Smooth muscle cell (in vitro differentiated cells): ENCODE data around the gene WDR27. TPM values are rescaled to one million over a fixed set of nuclear protein-coding genes. Genes with fewer than 3 reads are reported as not detected.

Experiments used
- DNase-seq: peaks from one replicate; lab custom pipeline; 2025; ENCODE audit not compliant: unreplicated experiment; lab: John Stamatoyannopoulos, UW
- H2AFZ ChIP-seq: fragments of 200-600 bp; sonication (generic); 2 replicates; pipeline ENCODE4 v1.6.0; 2016; ENCODE audit warnings: antibody characterized with exemption, low read depth, mild to moderate bottlenecking
- H3F3A ChIP-seq: fragments of 200-600 bp; sonication (generic); 2 replicates; pipeline ENCODE4 v1.6.0; 2017; ENCODE audit warnings: antibody characterized with exemption, low read depth
- H3K27ac ChIP-seq: fragments of 200-600 bp; sonication (generic); 2 replicates; pipeline ENCODE4 v1.5.1; 2016; ENCODE audit warnings: low read depth, mild to moderate bottlenecking
- H3K27me3 ChIP-seq: fragments of 200-600 bp; sonication (generic); 2 replicates; pipeline ENCODE4 v1.6.1; 2016; ENCODE audit warnings: low read depth, mild to moderate bottlenecking
- H3K36me3 ChIP-seq: fragments of 200-600 bp; sonication (generic); 2 replicates; pipeline ENCODE4 v1.5.1; 2016; ENCODE audit warnings: low read depth
- H3K4me1 ChIP-seq: fragments of 200-600 bp; sonication (generic); 2 replicates; pipeline ENCODE4 v1.5.1; 2016; ENCODE audit warnings: low read depth
- H3K4me2 ChIP-seq: fragments of 200-600 bp; sonication (generic); 2 replicates; pipeline ENCODE4 v1.6.0; 2016; ENCODE audit warnings: mild to moderate bottlenecking
- H3K4me3 ChIP-seq: fragments of 200-600 bp; sonication (generic); 2 replicates; pipeline ENCODE4 v1.5.1; 2016; ENCODE audit warnings: mild to moderate bottlenecking
- H3K79me2 ChIP-seq: fragments of 200-600 bp; sonication (generic); 2 replicates; pipeline ENCODE4 v1.6.0; 2016; ENCODE audit warnings: low read depth, mild to moderate bottlenecking
- H3K9ac ChIP-seq: fragments of 200-600 bp; sonication (generic); 2 replicates; pipeline ENCODE4 v1.6.0; 2016; ENCODE audit warnings: low read depth
- H3K9me3 ChIP-seq: fragments of 200-600 bp; sonication (generic); replicated peaks from 2 replicates; pipeline ENCODE4 v1.5.1; 2016; ENCODE audit warnings: low read depth
- H4K20me1 ChIP-seq: fragments of 200-600 bp; sonication (generic); 2 replicates; pipeline ENCODE4 v1.6.0; 2016; ENCODE audit warnings: low read depth
- CTCF ChIP-seq: fragments of 200-600 bp; sonication (generic); IDR thresholded peaks from 2 replicates; pipeline ENCODE4 v1.5.1; 2017; ENCODE audit warnings: borderline replicate concordance, mild to moderate bottlenecking, antibody characterized with exemption; ENCODE audit not compliant: insufficient read depth, poor library complexity, severe bottlenecking
- WGBS: methylation state at CpG from one replicate; pipeline ENCODE4 v1.1.7; 2016; ENCODE audit warnings: low lambda C conversion rate; 5-methylcytosine and 5-hydroxymethylcytosine counted together
- polyA plus RNA-seq: library from polyadenylated mRNA; unstranded; fragments of >200 nt; fragmentation: Nextera tagmentation; extraction: Ambion mirVana; gene quantifications from 2 replicates; pipeline ENCODE4 v1.2.1, GENCODE V29; 2016
- total RNA-seq: library from RNA; depleted of rRNA; stranded (reverse); fragments of >200 nt; gene quantifications from 2 replicates; pipeline ENCODE4 v1.2.3, GENCODE V29; 2014

WDR27 gene
- total and polyA plus RNA-seq, 2 experiments from 2014 or later: 26.0 to 47.0 TPM

- Histone ChIP-seq H3K4me3 (no peak overlapping the region), H3K27me3 (no peaks in the 10 kb centered on the region), H3K79me2 (no peaks in the 10 kb centered on the region), H2AFZ (no peak overlapping the region), H3K36me3 (peaks cover 4% of the 10 kb centered on the region), H3K9ac (no peak overlapping the region), H3K4me1 (no peaks in the 10 kb centered on the region), H3K4me2 (no peak overlapping the region), H3K27ac (no peak overlapping the region), H3F3A (no peaks in the 10 kb centered on the region), H4K20me1 (no peaks in the 10 kb centered on the region), H3K9me3 (no peaks in the 10 kb centered on the region)
- no peak for TF ChIP-seq CTCF
- no peak for DNase-seq
- 96% methylated on average over 11 of the region's 11 CpGs for WGBS
Measured at GRCh38 chr6:169632841-169633240, 69.0 kb downstream of the WDR27 start.

DNA sequence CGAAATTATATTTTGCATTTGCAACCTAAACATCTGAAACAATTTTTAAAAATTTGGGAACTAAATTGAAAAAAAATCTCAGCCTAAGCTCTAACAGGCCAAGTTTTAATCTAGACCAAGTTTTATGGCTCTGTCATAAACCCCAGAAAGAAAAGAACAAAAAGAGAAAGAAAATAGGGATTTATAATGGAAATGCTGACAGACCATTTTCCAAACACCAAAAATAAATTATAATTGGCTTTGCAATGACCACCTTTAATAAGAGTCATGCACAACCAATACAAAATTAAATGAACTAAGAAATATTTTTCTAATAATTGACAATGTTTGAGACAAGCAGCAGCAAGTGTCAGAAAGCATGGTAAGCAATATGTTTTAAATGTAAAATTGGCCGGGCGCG is 72.6 kb downstream of the WDR27 start:
- H3K4me3 ChIP-seq: no peak overlapping the region
- no peaks in the 10 kb centered on the region for H3K79me2 ChIP-seq
- H3K27ac ChIP-seq: no peak overlapping the region
- TF ChIP-seq CTCF: no peak
- WGBS: 72% methylated on average over 4 of the region's 4 CpGs
- H3K4me2 ChIP-seq: no peak overlapping the region
- no peak for DNase-seq
- H3K36me3 ChIP-seq: peaks cover 1% of the 10 kb centered on the region
- no peaks in the 10 kb centered on the region for H3K9me3 ChIP-seq
- no peaks in the 10 kb centered on the region for H3F3A ChIP-seq
- H3K4me1 ChIP-seq: no peaks in the 10 kb centered on the region
- H3K9ac ChIP-seq: no peak overlapping the region
- H4K20me1 ChIP-seq: no peaks in the 10 kb centered on the region
- no peaks in the 10 kb centered on the region for H3K27me3 ChIP-seq
- no peak overlapping the region for H2AFZ ChIP-seq

GRCh38 chr6:169627736-169628607 is 73.9 kb downstream of the WDR27 start:
- Histone ChIP-seq H4K20me1 (no peaks in the 10 kb centered on the region), H2AFZ (no peak overlapping the region), H3K4me3 (no peak overlapping the region), H3F3A (no peaks in the 10 kb centered on the region), H3K9me3 (no peaks in the 10 kb centered on the region), H3K4me1 (no peaks in the 10 kb centered on the region), H3K27me3 (no peaks in the 10 kb centered on the region), H3K79me2 (no peaks in the 10 kb centered on the region), H3K4me2 (no peak overlapping the region), H3K27ac (no peak overlapping the region), H3K9ac (no peak overlapping the region), H3K36me3 (no peaks in the 10 kb centered on the region)
- 83% methylated on average over 14 of the region's 14 CpGs for WGBS
- no peak for DNase-seq
- TF ChIP-seq CTCF: no peak

DNA sequence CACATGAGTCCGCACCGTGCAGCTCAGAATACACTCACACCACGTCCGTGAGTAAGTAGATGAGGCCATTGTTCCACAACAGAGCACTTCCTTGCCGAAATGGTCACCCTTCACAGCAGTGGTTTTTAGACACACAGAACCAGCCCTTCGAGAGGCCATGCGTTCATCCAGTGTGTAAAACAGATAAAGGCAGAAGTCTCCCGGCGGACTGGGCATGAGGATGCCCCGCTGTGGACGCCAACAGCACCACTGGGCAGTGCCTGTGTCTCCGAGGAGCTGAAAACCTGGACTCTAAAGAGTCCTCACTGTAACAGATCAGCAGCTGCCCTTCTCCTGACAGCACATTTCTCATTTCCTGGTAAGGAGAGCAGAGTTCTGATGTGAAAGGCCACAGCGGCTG is 75.2 kb downstream of the WDR27 start:
- Histone ChIP-seq H3K27ac (no peak overlapping the region), H3F3A (no peaks in the 10 kb centered on the region), H3K4me3 (no peak overlapping the region), H3K36me3 (no peaks in the 10 kb centered on the region), H3K4me1 (no peaks in the 10 kb centered on the region), H3K79me2 (no peaks in the 10 kb centered on the region), H4K20me1 (no peaks in the 10 kb centered on the region), H2AFZ (no peak overlapping the region), H3K9ac (no peak overlapping the region), H3K27me3 (no peaks in the 10 kb centered on the region), H3K4me2 (no peak overlapping the region), H3K9me3 (no peaks in the 10 kb centered on the region)
- 98% methylated on average over 13 of the region's 13 CpGs for WGBS
- no peak for DNase-seq
- TF ChIP-seq CTCF: no peak
